Sigmoid colon (tissue), 7 donors: ENCODE results near the gene DIPK1A. TPM values are rescaled to one million over a fixed set of nuclear protein-coding genes. Genes with fewer than 3 reads are reported as not detected.

ENCODE experiments used
- DNase-seq: peaks from one replicate; pipeline ENCODE4 v3.0.0-alpha.2; 2019
- H3K27ac ChIP-seq, 4 donors: fragments of 200-600 bp; sonication (generic); one replicate each; pipeline ENCODE4 v1.5.1; 2016 to 2019; ENCODE audit warnings: mild to moderate bottlenecking in 1 of 4
- H3K27me3 ChIP-seq, 3 donors: fragments of 200-600 bp; sonication (generic); one replicate each; pipeline ENCODE4 v1.5.1; 2019; ENCODE audit warnings: mild to moderate bottlenecking in 1 of 3
- H3K36me3 ChIP-seq, 4 donors: fragments of 200-600 bp; sonication (generic); one replicate each; pipeline ENCODE4 v1.5.1; 2016 to 2019
- H3K4me1 ChIP-seq, 4 donors: fragments of 200-600 bp; sonication (generic); one replicate each; pipeline ENCODE4 v1.5.1; 2017 to 2019
- H3K4me3 ChIP-seq, 4 donors: fragments of 200-600 bp; sonication (generic); one replicate each; pipeline ENCODE4 v1.5.1; 2017 to 2019; ENCODE audit warnings: mild to moderate bottlenecking in 2 of 4, moderate library complexity in 1 of 4
- H3K9me3 ChIP-seq, 4 donors: fragments of 200-600 bp in 3 of 4; sonication (generic) in 3 of 4; one replicate each; pipeline versions ENCODE4 v1.5.1 to v1.6.1; 2013 to 2019
- CTCF ChIP-seq, 4 experiments: fragments of 450-650 bp in 3 of 4; fragments of 200-600 bp in 1 of 4; IDR thresholded peaks; one replicate each; pipeline ENCODE4 v1.5.1; 2016 to 2019; ENCODE audit warnings: antibody characterized with exemption in 4 of 4, mild to moderate bottlenecking in 3 of 4, moderate library complexity in 2 of 4
- EP300 ChIP-seq, 4 donors: sonication (generic); formaldehyde crosslinking; IDR thresholded peaks; one replicate each; pipeline ENCODE4 v1.6.1; 2017; ENCODE audit warnings: antibody characterized with exemption in 4 of 4
- POLR2A ChIP-seq, 2 donors: fragments of 450-650 bp; IDR thresholded peaks; one replicate each; pipeline ENCODE4 v1.6.1; 2016; ENCODE audit warnings: antibody characterized with exemption in 2 of 2, mild to moderate bottlenecking in 2 of 2, moderate library complexity in 2 of 2
- POLR2AphosphoS5 ChIP-seq, 4 donors: sonication (generic); formaldehyde crosslinking; IDR thresholded peaks; one replicate each; pipeline ENCODE4 v1.6.1; 2017; ENCODE audit warnings: antibody characterized with exemption in 4 of 4
- WGBS, 2 donors: extraction: QIAGEN DNeasy Blood & Tissue Kit; methylation state at CpG; one replicate each; pipeline ENCODE4 v1.1.7; 2013; 5-methylcytosine and 5-hydroxymethylcytosine counted together
- intact Hi-C: fragments of 100-400 bp; cut with DNase I; formaldehyde crosslinking; loops from one replicate; pipeline ENCODE4 v1.15.1; 2023
- polyA plus RNA-seq, 3 donors: library from polyadenylated mRNA; stranded (reverse); fragments of 200-250 nt; gene quantifications; one replicate each; pipeline ENCODE4 v1.2.3, GENCODE V29; 2013
- total RNA-seq, 4 donors: library from RNA; depleted of rRNA; stranded (reverse); fragments of >200 nt; gene quantifications; one replicate each; pipeline ENCODE4 v1.1.0, GENCODE V29; 2016
- donor health status: healthy with polysubstance abuse.
- donor health status: Bipolar disorder and iron deficiency.
- donor health status: healthy.

DIPK1A gene
- total and polyA plus RNA-seq, 7 donors = 1.8 to 35.5 (median 19.1) TPM

- TF ChIP-seq POLR2A (IDR thresholded peaks at IDR 0.05) (no peak), EP300 (IDR thresholded peaks at IDR 0.05) (no peak), CTCF (IDR thresholded peaks at IDR 0.05) (no peak), POLR2AphosphoS5 (IDR thresholded peaks at IDR 0.05) (no peak)
- Histone ChIP-seq H3K27me3 (no peaks in the 10 kb centered on the region), H3K36me3 (no peaks in the 10 kb centered on the region), H3K9me3 (no peaks in the 10 kb centered on the region), H3K4me3 (no peak overlapping the region), H3K4me1 (no peaks in the 10 kb centered on the region), H3K27ac (no peak overlapping the region)
- no peak for DNase-seq
- 45 to 97% methylated on average over 1 of the region's 1 CpG for WGBS, 2 donors
- intact Hi-C loops = no loop called here
Measured at GRCh38 chr1:92915547-92915946, 45.7 kb downstream of the DIPK1A start.

GRCh38 chr1:92913093-92913819 lies 48.0 kb downstream of the DIPK1A start:
- no peak for TF ChIP-seq CTCF (IDR thresholded peaks at IDR 0.05)
- no peak for TF ChIP-seq POLR2AphosphoS5 (IDR thresholded peaks at IDR 0.05)
- TF ChIP-seq EP300 (IDR thresholded peaks at IDR 0.05) = no peak
- TF ChIP-seq POLR2A (IDR thresholded peaks at IDR 0.05) = no peak
- WGBS, 2 donors = 78 to 88% methylated on average over 3 of the region's 3 CpGs
- Histone ChIP-seq H3K4me3 (no peak overlapping the region), H3K9me3 (no peaks in the 10 kb centered on the region), H3K27ac (no peak overlapping the region), H3K27me3 (no peaks in the 10 kb centered on the region), H3K36me3 (no peaks in the 10 kb centered on the region), H3K4me1 (peaks cover 0 to 15% (median 7%) of the 10 kb centered on the region in 4 donors)
- intact Hi-C loops = no loop called here
- no peak for DNase-seq

- TF ChIP-seq POLR2AphosphoS5 (IDR thresholded peaks at IDR 0.05) (no peak), POLR2A (IDR thresholded peaks at IDR 0.05) (no peak), EP300 (IDR thresholded peaks at IDR 0.05) (no peak), CTCF (IDR thresholded peaks at IDR 0.05) (no peak)
- intact Hi-C loops = no loop called here
- DNase-seq = no peak
- 85 to 90% methylated on average over 4 of the region's 4 CpGs for WGBS, 2 donors
- Histone ChIP-seq H3K27ac (no peak overlapping the region), H3K4me3 (no peak overlapping the region), H3K36me3 (no peaks in the 10 kb centered on the region), H3K27me3 (no peaks in the 10 kb centered on the region), H3K9me3 (no peaks in the 10 kb centered on the region), H3K4me1 (peaks cover 0 to 23% (median 7%) of the 10 kb centered on the region in 4 donors)
Measured at GRCh38 chr1:92910081-92910480, 51.2 kb downstream of the DIPK1A start.

- Histone ChIP-seq H3K27ac (no peak overlapping the region), H3K9me3 (no peaks in the 10 kb centered on the region), H3K4me3 (no peak overlapping the region), H3K36me3 (no peaks in the 10 kb centered on the region), H3K4me1 (peaks cover 0 to 23% (median 7%) of the 10 kb centered on the region in 4 donors), H3K27me3 (no peaks in the 10 kb centered on the region)
- 78 to 89% methylated on average over 3 of the region's 3 CpGs for WGBS, 2 donors
- intact Hi-C loops = no loop called here
- no peak for DNase-seq
- no peak for TF ChIP-seq CTCF (IDR thresholded peaks at IDR 0.05)
- no peak for TF ChIP-seq EP300 (IDR thresholded peaks at IDR 0.05)
- TF ChIP-seq POLR2A (IDR thresholded peaks at IDR 0.05) = no peak
Measured at GRCh38 chr1:92909321-92909720, 51.9 kb downstream of the DIPK1A start.
